OCI-LY3 (cell line): ENCODE data around the gene CREBBP.

Source experiments
- CTCF ChIP-seq: fragments of 200-600, 300-600 bp; sonication (generic); IDR thresholded peaks from 2 replicates; pipeline ENCODE4 v1.5.1; 2014; ENCODE audit warnings: antibody characterized with exemption, low read length, low read depth
- EZH2phosphoT487 ChIP-seq: fragments of 200-600 bp; shearing (Covaris generic); IDR thresholded peaks from 2 replicates; pipeline ENCODE4 v1.6.1; 2018; ENCODE audit warnings: antibody characterized with exemption, mixed run types, low read depth

GRCh38 chr16:3755249-3755648 lies 125.3 kb downstream of the CREBBP start:
- no peak for TF ChIP-seq CTCF
- TF ChIP-seq EZH2phosphoT487 = no peak
